Endodermal cell (in vitro differentiated cells): ENCODE measurements around the gene GRM7. TPM values are rescaled to one million over a fixed set of nuclear protein-coding genes. Genes with fewer than 3 reads are reported as not detected.

Experiments used
- DNase-seq: peaks from one replicate; pipeline ENCODE4 v3.0.0-alpha.2; 2017
- H3K27ac ChIP-seq: 2 replicates; pipeline ENCODE4 v1.5.1; 2013; ENCODE audit warnings: mild to moderate bottlenecking, low read depth, low read length, moderate library complexity
- H3K27me3 ChIP-seq: 2 replicates; pipeline ENCODE4 v1.6.1; 2013; ENCODE audit warnings: mild to moderate bottlenecking, low read length, moderate library complexity; ENCODE audit not compliant: insufficient read depth, control insufficient read depth, poor library complexity, severe bottlenecking
- H3K36me3 ChIP-seq: 2 replicates; pipeline ENCODE4 v1.7.0; 2013; ENCODE audit warnings: mild to moderate bottlenecking, low read length, moderate library complexity; ENCODE audit not compliant: control insufficient read depth, insufficient read depth
- H3K4me1 ChIP-seq: one replicate; pipeline ENCODE4 v1.7.0; 2013; ENCODE audit warnings: low read length; ENCODE audit not compliant: control insufficient read depth, insufficient read depth
- H3K4me3 ChIP-seq: 2 replicates; pipeline ENCODE4 v1.5.1; 2013; ENCODE audit warnings: mild to moderate bottlenecking, low read length, moderate library complexity
- H3K9ac ChIP-seq: 2 replicates; pipeline ENCODE4 v1.6.1; 2013; ENCODE audit warnings: mild to moderate bottlenecking, low read length, moderate library complexity; ENCODE audit not compliant: poor library complexity, severe bottlenecking; ENCODE audit errors: extremely low read depth
- H3K9me3 ChIP-seq: 2 replicates; pipeline ENCODE4 v1.6.1; 2013; ENCODE audit warnings: mild to moderate bottlenecking, low read length, moderate library complexity; ENCODE audit not compliant: control insufficient read depth
- H3K27ac Mint-ChIP-seq: 2 replicates; pipeline ENCODE4 v1.8.0; 2020; ENCODE audit warnings: mixed read lengths
- H3K27me3 Mint-ChIP-seq: 2 replicates; pipeline ENCODE4 v1.8.0; 2021; ENCODE audit warnings: mild to moderate bottlenecking, mixed read lengths; ENCODE audit not compliant: insufficient read depth
- H3K36me3 Mint-ChIP-seq: 2 replicates; pipeline ENCODE4 v1.8.0; 2020; ENCODE audit warnings: low read depth, mixed read lengths
- H3K4me1 Mint-ChIP-seq: 2 replicates; pipeline ENCODE4 v1.8.0; 2020; ENCODE audit warnings: mixed read lengths
- H3K4me3 Mint-ChIP-seq: 2 replicates; pipeline ENCODE4 v1.8.0; 2020; ENCODE audit warnings: mild to moderate bottlenecking, moderate library complexity, mixed read lengths
- H3K9me3 Mint-ChIP-seq: 2 replicates; pipeline ENCODE4 v1.8.0; 2020; ENCODE audit warnings: mild to moderate bottlenecking, mixed read lengths
- WGBS, 2 experiments: methylation state at CpG; one replicate each; pipeline versions ENCODE4 v1.1.5 to v1.1.7; 2013; ENCODE audit warnings: missing lambda C conversion rate in 2 of 2, mixed read lengths in 1 of 2; ENCODE audit not compliant: insufficient coverage in 1 of 2, insufficient read length in 1 of 2; 5-methylcytosine and 5-hydroxymethylcytosine counted together
- total RNA-seq, 2 donors: library from RNA; stranded (reverse); fragmentation: NEBNext Ultra II Directional in 1 of 2; extraction: Animal tissue kit (Norgen Biotek cat#: 25700) in 1 of 2; gene quantifications; 2 replicates in 1 of 2; 3 replicates in 1 of 2; pipeline ENCODE4 v1.2.1, GENCODE V29; 2021
- TF ChIP-seq, protein P1 (sequence below): fragments of 200-600 bp; sonication (generic); conservative IDR thresholded peaks from 2 replicates; pipeline ENCODE4 v1.5.0; 2021; ENCODE audit warnings: antibody characterized with exemption, mild to moderate bottlenecking

GRM7 gene
- total RNA-seq, 2 donors from 2014 or later, result 0.11 to 0.73 TPM

- TF ChIP-seq, protein P1, sequence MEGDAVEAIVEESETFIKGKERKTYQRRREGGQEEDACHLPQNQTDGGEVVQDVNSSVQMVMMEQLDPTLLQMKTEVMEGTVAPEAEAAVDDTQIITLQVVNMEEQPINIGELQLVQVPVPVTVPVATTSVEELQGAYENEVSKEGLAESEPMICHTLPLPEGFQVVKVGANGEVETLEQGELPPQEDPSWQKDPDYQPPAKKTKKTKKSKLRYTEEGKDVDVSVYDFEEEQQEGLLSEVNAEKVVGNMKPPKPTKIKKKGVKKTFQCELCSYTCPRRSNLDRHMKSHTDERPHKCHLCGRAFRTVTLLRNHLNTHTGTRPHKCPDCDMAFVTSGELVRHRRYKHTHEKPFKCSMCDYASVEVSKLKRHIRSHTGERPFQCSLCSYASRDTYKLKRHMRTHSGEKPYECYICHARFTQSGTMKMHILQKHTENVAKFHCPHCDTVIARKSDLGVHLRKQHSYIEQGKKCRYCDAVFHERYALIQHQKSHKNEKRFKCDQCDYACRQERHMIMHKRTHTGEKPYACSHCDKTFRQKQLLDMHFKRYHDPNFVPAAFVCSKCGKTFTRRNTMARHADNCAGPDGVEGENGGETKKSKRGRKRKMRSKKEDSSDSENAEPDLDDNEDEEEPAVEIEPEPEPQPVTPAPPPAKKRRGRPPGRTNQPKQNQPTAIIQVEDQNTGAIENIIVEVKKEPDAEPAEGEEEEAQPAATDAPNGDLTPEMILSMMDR, result no peak
- no peak overlapping the region for H3K4me3 Mint-ChIP-seq
- peaks cover 8% of the 10 kb centered on the region for H3K36me3 Mint-ChIP-seq
- no peak for DNase-seq
- 86 to 97% methylated on average over 1 of the region's 1 CpG for WGBS, 2 experiments
- peaks cover 21% of the 10 kb centered on the region for H3K9me3 Mint-ChIP-seq
- Histone ChIP-seq H3K4me3 (no peak overlapping the region), H3K27me3 (no peaks in the 10 kb centered on the region), H3K9ac (no peak overlapping the region), H3K27ac (no peak overlapping the region), H3K4me1 (no peaks in the 10 kb centered on the region), H3K9me3 (peaks cover 20% of the 10 kb centered on the region), H3K36me3 (no peaks in the 10 kb centered on the region)
- H3K4me1 Mint-ChIP-seq, result peaks cover 11% of the 10 kb centered on the region
- no peak overlapping the region for H3K27ac Mint-ChIP-seq
- H3K27me3 Mint-ChIP-seq, result no peaks in the 10 kb centered on the region
Measured at GRCh38 chr3:7436542-7436941, 575.6 kb downstream of the GRM7 start.

DNA sequence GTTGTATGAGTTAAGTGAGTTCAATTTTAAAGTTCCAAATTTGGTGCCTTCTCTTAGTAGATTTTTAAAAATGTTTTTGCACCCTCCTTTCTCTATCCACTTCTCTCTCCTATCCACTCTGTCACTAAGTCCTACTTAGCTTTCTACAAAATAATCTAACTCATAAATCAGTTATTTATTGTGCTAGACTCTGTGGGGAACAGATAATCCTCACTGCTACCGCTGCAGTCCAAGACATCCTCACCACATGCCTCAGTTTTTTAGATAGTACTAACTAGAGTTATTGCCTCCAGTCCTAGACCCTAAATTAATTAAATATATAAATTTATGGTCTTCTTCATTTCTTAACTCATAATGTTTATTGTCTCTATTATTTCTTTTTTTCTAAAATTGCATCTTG lies 576.3 kb downstream of the GRM7 start:
- H3K36me3 Mint-ChIP-seq, result peaks cover 8% of the 10 kb centered on the region
- H3K27ac ChIP-seq, result no peak overlapping the region
- no peaks in the 10 kb centered on the region for H3K4me1 ChIP-seq
- H3K4me3 ChIP-seq, result no peak overlapping the region
- peaks cover 11% of the 10 kb centered on the region for H3K4me1 Mint-ChIP-seq
- no peak for DNase-seq
- H3K27me3 ChIP-seq, result no peaks in the 10 kb centered on the region
- peaks cover 14% of the 10 kb centered on the region for H3K9me3 ChIP-seq
- no peak overlapping the region for H3K4me3 Mint-ChIP-seq
- H3K27me3 Mint-ChIP-seq, result no peaks in the 10 kb centered on the region
- H3K27ac Mint-ChIP-seq, result no peak overlapping the region
- WGBS, 2 experiments, result 100% methylated on average over 1 of the region's 1 CpG; no CpG with 5 or more reads in 1 of the 2 experiments
- peaks cover 17% of the 10 kb centered on the region for H3K9me3 Mint-ChIP-seq
- TF ChIP-seq, protein P1, result no peak
- no peaks in the 10 kb centered on the region for H3K36me3 ChIP-seq
- H3K9ac ChIP-seq, result no peak overlapping the region

DNA sequence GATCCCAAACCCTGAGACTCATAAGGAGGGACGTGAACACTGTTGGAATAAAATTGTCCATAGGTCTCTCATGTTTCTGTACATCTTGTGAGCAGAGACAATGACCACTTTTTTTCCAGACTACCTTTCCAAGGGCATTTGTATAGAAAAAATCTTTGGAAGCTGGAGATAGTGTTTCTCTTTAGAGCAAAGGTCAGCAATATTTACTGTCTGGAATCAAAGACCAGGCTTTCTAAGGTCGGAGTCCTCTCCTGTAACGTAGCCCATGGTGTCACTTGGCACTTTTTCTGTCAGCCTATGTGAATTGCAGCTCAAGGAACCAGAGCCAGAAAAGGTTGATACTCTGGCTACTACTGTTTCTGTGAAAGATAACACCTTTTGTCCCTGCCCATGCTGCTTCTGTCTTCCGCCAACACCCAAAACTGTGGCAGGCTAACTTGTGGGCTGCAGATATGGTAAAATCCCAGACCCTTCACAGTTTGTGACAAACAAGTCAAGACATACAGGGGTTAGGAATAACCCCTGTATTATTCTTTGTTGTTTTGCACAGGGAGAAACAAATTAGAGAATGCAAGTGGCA lies 578.3 kb downstream of the GRM7 start:
- H3K36me3 Mint-ChIP-seq, result no peaks in the 10 kb centered on the region
- Histone ChIP-seq H3K4me1 (no peaks in the 10 kb centered on the region), H3K9ac (no peak overlapping the region), H3K36me3 (no peaks in the 10 kb centered on the region), H3K27me3 (no peaks in the 10 kb centered on the region), H3K27ac (no peak overlapping the region), H3K4me3 (no peak overlapping the region), H3K9me3 (no peaks in the 10 kb centered on the region)
- H3K4me1 Mint-ChIP-seq, result peaks cover 18% of the 10 kb centered on the region
- no peak overlapping the region for H3K4me3 Mint-ChIP-seq
- no peak overlapping the region for H3K27ac Mint-ChIP-seq
- H3K9me3 Mint-ChIP-seq, result no peaks in the 10 kb centered on the region
- DNase-seq, result no peak
- no peaks in the 10 kb centered on the region for H3K27me3 Mint-ChIP-seq
- 85 to 86% methylated on average over 4 of the region's 4 CpGs for WGBS, 2 experiments
- TF ChIP-seq, protein P1, result no peak
